Stomach smooth muscle (tissue), 2 donors: ENCODE measurements around the gene MED25.

Experiments
- H3K27ac ChIP-seq: one replicate; pipeline ENCODE4 v1.7.0; 2013; ENCODE audit warnings: mild to moderate bottlenecking, low read length, inconsistent platforms
- H3K27me3 ChIP-seq, 2 donors: one replicate each; pipeline ENCODE4 v1.7.0; 2013; ENCODE audit warnings: low read length in 2 of 2; ENCODE audit not compliant: insufficient read depth in 2 of 2, control insufficient read depth in 1 of 2
- H3K36me3 ChIP-seq, 2 donors: one replicate each; pipeline ENCODE4 v1.7.0; 2013; ENCODE audit warnings: low read length in 2 of 2; ENCODE audit not compliant: control insufficient read depth in 2 of 2, insufficient read depth in 2 of 2
- H3K4me1 ChIP-seq: one replicate; pipeline ENCODE4 v1.7.0; 2013; ENCODE audit warnings: low read length; ENCODE audit not compliant: control insufficient read depth, insufficient read depth
- H3K4me3 ChIP-seq, 2 donors: one replicate each; pipeline ENCODE4 v1.7.0; 2013; ENCODE audit warnings: low read length in 2 of 2
- H3K9ac ChIP-seq, 2 donors: one replicate each; pipeline ENCODE4 v1.7.0; 2013; ENCODE audit warnings: low read length in 2 of 2, mild to moderate bottlenecking in 1 of 2
- H3K9me3 ChIP-seq, 2 donors: one replicate each; pipeline ENCODE4 v1.7.0; 2013; ENCODE audit warnings: low read length in 2 of 2; ENCODE audit not compliant: control insufficient read depth in 2 of 2
- donor health status: healthy.
- donor health status: Pancreatic carcinoma.

Gene MED25

DNA sequence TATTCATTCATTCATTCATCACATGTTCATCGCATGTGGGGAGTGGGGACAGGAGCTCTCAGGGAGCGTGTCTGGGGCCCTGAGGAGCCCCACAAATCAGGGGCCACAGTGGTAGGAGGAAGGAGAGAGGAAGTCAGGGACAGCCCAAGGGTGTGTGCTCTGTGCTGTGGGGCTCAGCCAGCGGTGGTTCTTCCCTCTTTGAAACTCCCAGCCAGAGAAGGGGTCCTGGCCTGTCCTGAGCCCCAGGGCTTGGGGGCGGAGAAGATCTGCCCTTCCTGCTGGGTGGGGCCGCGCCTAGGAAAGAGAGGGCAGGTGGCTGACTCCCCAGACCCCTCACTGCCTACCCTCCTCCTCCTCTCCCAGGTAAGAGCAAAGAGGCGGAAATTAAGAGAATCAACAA is 36.7 kb upstream of the MED25 start:
- Histone ChIP-seq H3K4me1 (no peaks in the 10 kb centered on the region), H3K27ac (no peak overlapping the region), H3K4me3 (no peak overlapping the region)

DNA sequence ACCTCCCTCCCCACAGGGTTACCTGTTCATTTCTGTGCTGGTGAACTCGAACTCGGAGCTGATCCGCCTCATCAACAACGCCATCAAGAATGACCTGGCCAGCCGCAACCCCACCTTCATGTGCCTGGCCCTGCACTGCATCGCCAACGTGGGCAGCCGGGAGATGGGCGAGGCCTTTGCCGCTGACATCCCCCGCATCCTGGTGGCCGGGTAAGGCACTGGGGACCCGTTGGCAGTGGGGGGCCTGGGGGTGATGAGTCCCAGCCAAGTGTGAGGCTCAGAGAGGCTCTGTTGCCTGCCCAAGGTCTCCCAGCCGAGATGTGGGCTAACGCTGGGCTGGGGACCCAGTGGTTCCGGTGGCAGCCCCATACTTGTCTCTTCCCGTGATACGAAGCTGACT is 35.6 kb upstream of the MED25 start:
- Histone ChIP-seq H3K9me3 (no peaks in the 10 kb centered on the region), H3K9ac (no peak overlapping the region), H3K36me3 (peaks cover 17 to 26% of the 10 kb centered on the region in 2 donors), H3K4me3 (no peak overlapping the region), H3K27me3 (no peaks in the 10 kb centered on the region), H3K27ac (no peak overlapping the region), H3K4me1 (no peaks in the 10 kb centered on the region)

More for the DNA sequence above, 36.7 kb upstream of the MED25 start:
- no peak overlapping the region for H3K9ac ChIP-seq
- no peaks in the 10 kb centered on the region for H3K9me3 ChIP-seq
- H3K36me3 ChIP-seq = peaks cover 17 to 26% of the 10 kb centered on the region in 2 donors
- no peaks in the 10 kb centered on the region for H3K27me3 ChIP-seq

DNA sequence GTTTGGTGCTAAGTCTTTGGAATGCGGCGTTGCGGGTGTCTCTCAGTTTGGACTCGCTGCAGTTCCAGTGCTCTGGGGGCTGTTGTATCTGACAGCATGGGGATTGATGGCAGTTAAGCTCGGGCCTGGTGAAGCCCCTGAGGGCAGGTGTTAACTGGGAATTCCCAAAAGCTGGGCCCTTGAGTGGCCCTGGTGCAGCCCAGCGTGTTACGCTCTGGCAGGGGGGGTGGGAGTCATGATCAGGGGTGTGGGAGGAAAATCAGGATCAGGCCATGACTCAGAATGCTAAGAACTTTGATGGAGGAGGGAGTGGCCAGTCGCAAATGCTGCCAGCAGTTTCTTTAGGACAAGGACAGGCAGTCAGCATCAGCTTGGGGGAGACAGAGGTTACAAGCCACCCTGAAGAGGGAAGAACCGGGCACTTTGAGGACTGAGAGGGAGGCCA is 31.7 kb upstream of the MED25 start:
- H3K27ac ChIP-seq = no peak overlapping the region
- no peaks in the 10 kb centered on the region for H3K27me3 ChIP-seq
- H3K4me1 ChIP-seq = peaks cover under 1% of the 10 kb centered on the region
- peaks cover 20 to 43% of the 10 kb centered on the region in 2 donors for H3K36me3 ChIP-seq
- H3K4me3 ChIP-seq = no peak overlapping the region
- H3K9me3 ChIP-seq = no peaks in the 10 kb centered on the region
- no peak overlapping the region for H3K9ac ChIP-seq

DNA sequence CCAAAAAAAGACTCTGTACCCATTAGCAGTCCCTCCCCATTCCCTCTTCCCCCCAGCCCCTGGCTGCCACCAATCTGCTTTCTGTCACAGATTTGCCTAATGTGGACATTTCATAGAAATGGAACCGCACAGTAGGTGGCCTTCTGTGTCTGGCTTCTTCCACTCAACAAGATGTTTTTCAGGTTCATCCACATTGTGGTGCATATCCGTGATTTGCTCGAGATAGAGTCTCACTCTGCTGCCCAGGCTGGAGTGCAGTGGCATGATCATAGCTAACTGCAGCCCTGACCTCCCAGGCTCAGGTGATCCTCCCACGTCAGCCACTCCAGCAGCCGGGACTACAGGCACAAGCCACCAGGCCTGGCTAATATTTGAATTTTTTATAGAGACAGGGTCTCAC is 30.3 kb upstream of the MED25 start:
- no peak overlapping the region for H3K9ac ChIP-seq
- H3K27me3 ChIP-seq = no peaks in the 10 kb centered on the region
- peaks cover 18 to 49% of the 10 kb centered on the region in 2 donors for H3K36me3 ChIP-seq
- H3K4me3 ChIP-seq = no peak overlapping the region
- H3K27ac ChIP-seq = no peak overlapping the region
- peaks cover 2% of the 10 kb centered on the region for H3K4me1 ChIP-seq
- no peaks in the 10 kb centered on the region for H3K9me3 ChIP-seq

DNA sequence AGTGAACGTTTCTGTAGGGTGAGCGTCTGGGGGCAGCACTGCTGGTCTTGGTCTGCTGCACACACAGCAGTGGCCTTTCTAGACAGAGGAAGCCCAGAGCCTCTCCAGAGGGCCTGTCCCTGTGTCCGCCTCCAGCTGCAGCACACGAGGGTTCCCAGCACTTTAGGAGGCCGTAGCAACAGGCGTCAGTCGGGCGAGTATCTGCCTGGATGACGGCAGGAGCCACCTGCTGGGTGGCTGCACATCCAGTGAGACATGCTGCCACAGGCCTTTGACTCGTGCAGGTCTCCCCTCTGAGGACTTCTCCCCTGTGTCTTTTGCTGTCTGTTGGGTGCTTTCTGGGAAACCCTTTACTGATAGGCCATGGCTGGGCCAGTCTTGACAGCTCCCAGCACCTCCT is 29.2 kb upstream of the MED25 start:
- H3K9me3 ChIP-seq = no peaks in the 10 kb centered on the region
- peaks cover 2% of the 10 kb centered on the region for H3K4me1 ChIP-seq
- H3K27ac ChIP-seq = no peak overlapping the region
- H3K9ac ChIP-seq = no peak overlapping the region
- no peaks in the 10 kb centered on the region for H3K27me3 ChIP-seq
- peaks cover 22 to 48% of the 10 kb centered on the region in 2 donors for H3K36me3 ChIP-seq
- H3K4me3 ChIP-seq = no peak overlapping the region

DNA sequence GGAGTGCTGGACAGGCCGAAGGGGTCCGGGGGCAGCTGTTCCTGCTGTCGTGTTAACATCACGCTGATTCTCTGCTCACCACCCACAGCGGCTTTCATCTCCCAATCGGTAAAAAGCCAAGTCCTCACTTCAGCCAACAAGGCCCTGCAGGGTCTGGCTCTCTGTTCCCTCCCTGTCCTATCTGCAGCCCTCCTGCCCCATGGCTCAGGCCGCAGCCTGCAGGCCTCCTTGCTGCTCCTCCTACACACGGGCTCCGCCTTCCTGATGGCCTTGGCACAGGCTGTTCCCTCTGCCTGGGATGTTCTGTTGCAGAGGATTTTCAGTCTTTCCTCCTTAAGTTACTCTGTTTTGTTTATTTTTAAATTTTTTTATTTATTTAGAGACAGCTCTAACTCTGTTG is 27.2 kb upstream of the MED25 start:
- Histone ChIP-seq H3K27ac (no peak overlapping the region), H3K36me3 (peaks cover 23 to 48% of the 10 kb centered on the region in 2 donors), H3K27me3 (no peaks in the 10 kb centered on the region), H3K9me3 (no peaks in the 10 kb centered on the region), H3K9ac (no peak overlapping the region), H3K4me3 (peak overlapping the region in 1 of 2 donors; percentile 22), H3K4me1 (peaks cover 2% of the 10 kb centered on the region)

DNA sequence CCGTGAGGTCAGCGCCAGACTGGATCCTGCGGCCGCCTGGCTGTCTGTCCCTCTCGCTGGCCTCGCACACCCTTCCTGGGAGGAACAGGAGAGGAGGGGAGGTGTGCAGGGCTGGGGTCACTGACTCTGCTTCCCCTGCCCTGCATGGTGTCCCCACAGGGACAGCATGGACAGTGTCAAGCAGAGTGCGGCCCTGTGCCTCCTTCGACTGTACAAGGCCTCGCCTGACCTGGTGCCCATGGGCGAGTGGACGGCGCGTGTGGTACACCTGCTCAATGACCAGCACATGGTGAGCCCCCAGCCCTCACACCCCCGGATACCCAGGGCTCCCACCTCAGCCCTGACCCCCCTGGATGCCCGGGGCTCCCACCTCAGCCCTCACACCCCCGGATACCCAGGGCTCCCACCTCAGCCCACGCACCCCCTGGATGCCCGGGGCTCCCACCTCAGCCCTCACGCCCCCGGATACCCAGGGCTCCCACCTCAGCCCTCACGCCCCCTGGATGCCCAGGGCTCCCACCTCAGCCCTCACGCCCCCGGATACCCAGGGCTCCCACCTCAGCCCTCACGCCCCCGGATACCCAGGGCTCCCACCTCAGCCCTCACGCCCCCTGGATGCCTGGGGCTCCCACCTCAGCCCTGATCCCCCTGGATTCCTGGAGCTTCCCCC is 26.2 kb upstream of the MED25 start:
- no peak overlapping the region for H3K27ac ChIP-seq
- no peak overlapping the region for H3K4me3 ChIP-seq
- H3K36me3 ChIP-seq = peaks cover 33 to 56% of the 10 kb centered on the region in 2 donors

DNA sequence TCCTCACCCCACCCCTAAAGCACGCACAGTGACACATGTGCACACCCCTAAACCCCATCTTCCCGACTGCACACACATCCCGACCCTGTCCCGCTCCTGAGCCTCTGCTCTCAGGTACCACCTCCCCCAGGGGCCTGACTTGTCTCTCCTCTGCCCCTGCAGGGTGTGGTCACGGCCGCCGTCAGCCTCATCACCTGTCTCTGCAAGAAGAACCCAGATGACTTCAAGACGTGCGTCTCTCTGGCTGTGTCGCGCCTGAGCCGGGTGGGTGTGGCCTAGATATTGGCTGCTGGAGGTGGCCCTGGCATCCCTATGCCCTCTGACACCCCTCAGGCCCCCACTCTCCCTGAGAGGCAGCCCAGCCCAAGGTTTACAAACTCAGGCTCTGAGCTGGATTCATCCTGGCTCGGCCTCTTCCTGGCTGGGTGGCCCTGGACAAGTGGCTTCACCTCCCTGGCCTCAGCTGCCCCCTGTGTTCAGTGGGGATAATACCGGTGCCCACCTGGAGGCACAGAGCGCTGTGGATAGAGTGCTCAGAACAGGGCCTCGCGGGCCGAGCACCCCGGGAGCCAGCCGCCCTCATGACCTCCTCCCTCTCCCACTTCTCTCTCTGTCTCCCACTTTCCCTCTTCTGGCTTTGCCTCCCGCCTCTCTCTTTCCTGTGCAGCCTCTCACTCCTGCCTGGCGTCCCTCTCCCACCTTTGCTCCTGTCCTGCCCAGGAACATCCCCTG is 25.1 kb upstream of the MED25 start:
- Histone ChIP-seq H3K4me1 (peaks cover 2% of the 10 kb centered on the region), H3K9ac (no peak overlapping the region), H3K4me3 (no peak overlapping the region), H3K9me3 (no peaks in the 10 kb centered on the region), H3K27ac (no peak overlapping the region), H3K36me3 (peaks cover 33 to 54% of the 10 kb centered on the region in 2 donors), H3K27me3 (no peaks in the 10 kb centered on the region)

More for the DNA sequence above, 26.2 kb upstream of the MED25 start:
- H3K27me3 ChIP-seq = no peaks in the 10 kb centered on the region
- no peak overlapping the region for H3K9ac ChIP-seq
- H3K9me3 ChIP-seq = no peaks in the 10 kb centered on the region
- H3K4me1 ChIP-seq = peaks cover 2% of the 10 kb centered on the region

DNA sequence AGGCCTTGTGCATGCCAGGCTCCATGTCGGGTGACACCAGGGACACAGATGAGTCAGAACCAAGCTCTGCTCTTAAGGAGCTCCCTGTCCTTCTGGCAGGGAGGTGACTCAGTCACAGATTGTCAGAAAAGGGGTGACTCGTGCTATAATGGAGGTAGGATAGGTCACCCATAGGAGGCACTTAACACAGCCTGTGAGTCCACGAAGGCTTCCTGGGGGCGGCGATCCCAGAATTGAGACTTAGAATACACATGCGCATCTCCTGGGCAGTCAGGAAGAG is 24.6 kb upstream of the MED25 start:
- H3K27ac ChIP-seq = no peak overlapping the region
- no peaks in the 10 kb centered on the region for H3K27me3 ChIP-seq
- no peak overlapping the region for H3K9ac ChIP-seq
- no peak overlapping the region for H3K4me3 ChIP-seq
- peaks cover 36 to 54% of the 10 kb centered on the region in 2 donors for H3K36me3 ChIP-seq
- H3K4me1 ChIP-seq = peaks cover 2% of the 10 kb centered on the region
- no peaks in the 10 kb centered on the region for H3K9me3 ChIP-seq

DNA sequence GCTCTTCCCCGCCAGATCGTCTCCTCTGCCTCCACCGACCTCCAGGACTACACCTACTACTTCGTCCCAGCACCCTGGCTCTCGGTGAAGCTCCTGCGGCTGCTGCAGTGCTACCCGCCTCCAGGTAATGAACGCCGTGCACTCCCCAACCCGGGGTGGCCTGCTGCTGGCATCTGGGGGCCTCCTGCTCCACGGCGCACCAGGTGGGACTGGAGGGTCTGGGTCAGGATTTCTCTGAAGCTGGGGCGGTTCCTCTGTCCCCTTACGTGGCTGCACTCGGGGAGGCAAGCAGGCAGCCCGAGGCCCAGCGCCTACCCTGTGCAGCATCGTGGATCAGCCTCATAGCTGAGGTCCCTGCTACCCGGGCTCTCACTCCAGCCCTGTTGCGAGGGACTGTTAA is 22.5 kb upstream of the MED25 start:
- H3K4me3 ChIP-seq = no peak overlapping the region
- H3K27ac ChIP-seq = no peak overlapping the region
- peaks cover 2% of the 10 kb centered on the region for H3K4me1 ChIP-seq
- no peaks in the 10 kb centered on the region for H3K27me3 ChIP-seq
- H3K36me3 ChIP-seq = peaks cover 41 to 59% of the 10 kb centered on the region in 2 donors
- H3K9ac ChIP-seq = no peak overlapping the region
- no peaks in the 10 kb centered on the region for H3K9me3 ChIP-seq

DNA sequence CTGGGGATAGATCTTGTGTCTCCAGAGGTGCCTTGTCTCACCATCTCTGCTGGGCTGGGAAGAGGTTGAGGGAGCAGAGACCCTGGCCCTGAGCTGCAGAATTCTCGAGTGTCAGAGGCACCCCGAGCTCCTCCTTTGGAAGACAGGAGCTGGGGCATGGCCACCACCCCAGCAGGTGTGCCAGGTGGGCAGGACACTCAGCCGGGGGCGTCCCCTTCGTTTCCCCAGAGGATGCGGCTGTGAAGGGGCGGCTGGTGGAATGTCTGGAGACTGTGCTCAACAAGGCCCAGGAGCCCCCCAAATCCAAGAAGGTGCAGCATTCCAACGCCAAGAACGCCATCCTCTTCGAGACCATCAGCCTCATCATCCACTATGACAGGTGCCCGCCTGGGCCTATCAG is 19.5 kb upstream of the MED25 start:
- no peaks in the 10 kb centered on the region for H3K27me3 ChIP-seq
- peaks cover 29 to 43% of the 10 kb centered on the region in 2 donors for H3K36me3 ChIP-seq
- no peaks in the 10 kb centered on the region for H3K9me3 ChIP-seq
- no peak overlapping the region for H3K9ac ChIP-seq
- no peak overlapping the region for H3K27ac ChIP-seq
- H3K4me1 ChIP-seq = peaks cover 13% of the 10 kb centered on the region
- no peak overlapping the region for H3K4me3 ChIP-seq
